ENCODE measurements around the gene KCNJ11. TPM values are rescaled to one million over a fixed set of nuclear protein-coding genes. Genes with fewer than 3 reads are reported as not detected.

KCNJ11 gene
- total RNA-seq, 2 donors from 2014 or later = 0.32 TPM; not detected in 1

Other genes starting within 250 kb of the KCNJ11 start
- gene PIK3C2A, start 180.7 kb downstream of the KCNJ11 start, total RNA-seq = 10 to 100 TPM; 22.3 to 40.4 TPM
- gene NUCB2, start 111.9 kb downstream of the KCNJ11 start, total RNA-seq = 10 to 100 TPM; 28.3 to 39.0 TPM
- under 1 TPM; 0.73 to 0.95 TPM for gene NCR3LG1, start 36.9 kb downstream of the KCNJ11 start, total RNA-seq
- gene ABCC8, start 88.2 kb upstream of the KCNJ11 start, total RNA-seq = not detected
- not detected for gene USH1C, start 155.8 kb upstream of the KCNJ11 start, total RNA-seq
- not detected for gene OTOG, start 158.6 kb upstream of the KCNJ11 start, total RNA-seq